K562 (cell line): ENCODE measurements around the gene CCDC194. TPM values are rescaled to one million over a fixed set of nuclear protein-coding genes. Genes with fewer than 3 reads are reported as not detected.

Experiments
- ATAC-seq: fragments of 200-7000 bp; cut with Tn5 transposase; 3 replicates; pipeline ENCODE4 v1.9.1; 2020; ENCODE audit warnings: moderate library complexity
- Bru-seq: library from RNA; stranded (reverse); fragments of 400-500 nt; gene quantifications from one replicate; lab custom pipeline; 2021; lab: Mats Ljungman, UMichigan
- BruChase-seq, 2 experiments: library from RNA; stranded (reverse); fragments of 400-500 nt; gene quantifications; one replicate each; lab custom pipeline; 2021; lab: Mats Ljungman, UMichigan
- BruUV-seq: library from RNA; stranded (reverse); fragments of 400-500 nt; replicated peaks from 2 replicates; lab custom pipeline; 2021; lab: Mats Ljungman, UMichigan
- CTCF ChIA-PET: fragments of 300-600 bp; formaldehyde crosslinking; extraction: SDS; loops from one replicate; lab custom pipeline; 2021; ENCODE audit warnings: low intra/inter-chr PET ratio; lab: Yijun Ruan, JAX
- POLR2A ChIA-PET: fragments of 300-600, 350-650 bp; sonication (Branson Sonifier 250); formaldehyde crosslinking; extraction: SDS; loops from one replicate; lab custom pipeline; 2021; ENCODE audit warnings: antibody characterized with exemption, inconsistent platforms; lab: Yijun Ruan, JAX
- DNase-seq, 4 experiments: peaks; one replicate each; pipeline versions ENCODE4 v3.0.0 to v3.0.0-alpha.2; 2011 to 2018; ENCODE audit warnings: low spot score in 3 of 4, mixed read lengths in 3 of 4; ENCODE audit errors: extremely low read depth in 1 of 4
- FAIRE-seq: peaks from 2 replicates; lab custom pipeline; 2011; peaks lifted over from hg19 to GRCh38; lab: Jason Lieb, UNC
- H2AFZ ChIP-seq: 2 replicates; pipeline ENCODE4 v1.6.0; 2011; ENCODE audit warnings: low read depth, low read length, control low read depth, inconsistent platforms
- H3K27ac ChIP-seq: fragments of 200-600 bp; 3 replicates; pipeline ENCODE4 v1.8.0; 2011; ENCODE audit warnings: low read depth, mild to moderate bottlenecking, control low read depth, inconsistent platforms, low read length, moderate library complexity, mixed read lengths; ENCODE audit errors: extremely low read depth
- H3K27me3 ChIP-seq, 2 experiments: fragments of 300-600 bp in 1 of 2; 2 replicates in 1 of 2; 3 replicates in 1 of 2; pipeline versions ENCODE4 v1.6.0 to v1.8.0; 2011; ENCODE audit warnings: inconsistent platforms in 2 of 2, low read length in 2 of 2, mild to moderate bottlenecking in 1 of 2, mixed read lengths in 1 of 2, moderate library complexity in 1 of 2; ENCODE audit not compliant: control insufficient read depth in 2 of 2, insufficient read depth in 2 of 2
- H3K36me3 ChIP-seq: fragments of 300-600 bp; 3 replicates; pipeline ENCODE4 v1.8.0; 2011; ENCODE audit warnings: mild to moderate bottlenecking, low read length, inconsistent platforms; ENCODE audit not compliant: control insufficient read depth, insufficient read depth
- H3K4me1 ChIP-seq, 2 experiments: fragments of 200-600 bp in 1 of 2; replicated peaks in 1 of 2; 2 replicates in 1 of 2; 3 replicates in 1 of 2; pipeline versions ENCODE4 v1.5.1 to v1.8.0; 2011; ENCODE audit warnings: inconsistent platforms in 2 of 2, low read length in 2 of 2, mild to moderate bottlenecking in 1 of 2, mixed read lengths in 1 of 2, moderate library complexity in 1 of 2; ENCODE audit not compliant: control insufficient read depth in 2 of 2, insufficient read depth in 2 of 2
- H3K4me2 ChIP-seq: 2 replicates; pipeline ENCODE4 v1.6.1; 2011; ENCODE audit warnings: low read length, control low read depth, inconsistent platforms, mixed read lengths; ENCODE audit not compliant: insufficient read depth
- H3K4me3 ChIP-seq: fragments of 200-600 bp; sonication (generic), shearing (Covaris generic); 2 replicates; pipeline ENCODE4 v1.5.1; 2016; ENCODE audit warnings: control low read depth, inconsistent platforms
- H3K79me2 ChIP-seq: fragments of 200-600 bp; 3 replicates; pipeline ENCODE4 v1.8.0; 2011; ENCODE audit warnings: low read length, inconsistent platforms; ENCODE audit not compliant: control insufficient read depth, insufficient read depth
- H3K9ac ChIP-seq, 2 experiments: 2 replicates each; pipeline versions ENCODE4 v1.6.0 to v1.6.1; 2011; ENCODE audit warnings: low read depth in 2 of 2, low read length in 2 of 2, control low read depth in 1 of 2, inconsistent platforms in 1 of 2, mild to moderate bottlenecking in 1 of 2, mixed read lengths in 1 of 2; ENCODE audit not compliant: insufficient read depth in 1 of 2
- H3K9me1 ChIP-seq: one replicate; pipeline ENCODE4 v1.6.0; 2011; ENCODE audit warnings: inconsistent platforms, mild to moderate bottlenecking, low read length, moderate library complexity; ENCODE audit not compliant: control insufficient read depth, insufficient read depth
- H3K9me3 ChIP-seq: replicated peaks from 2 replicates; pipeline ENCODE4 v1.5.1; 2011; ENCODE audit warnings: low read depth, low read length, inconsistent platforms; ENCODE audit not compliant: control insufficient read depth, insufficient read depth
- H4K20me1 ChIP-seq: replicated peaks from 2 replicates; pipeline ENCODE4 v1.6.1; 2011; ENCODE audit warnings: low read length, inconsistent platforms, mixed read lengths; ENCODE audit not compliant: control insufficient read depth, insufficient read depth
- HNRNPL ChIP-seq: fragments of 200-400 bp; formaldehyde crosslinking; IDR thresholded peaks from 2 replicates; pipeline ENCODE4 v1.6.1; 2017; ENCODE audit warnings: low read depth, mild to moderate bottlenecking, low read length
- HNRNPUL1 ChIP-seq: fragments of 200-400 bp; formaldehyde crosslinking; IDR thresholded peaks from 2 replicates; pipeline ENCODE4 v1.6.1; 2017; ENCODE audit warnings: low read length
- POLR2G ChIP-seq: fragments of 200-400 bp; formaldehyde crosslinking; IDR thresholded peaks from 2 replicates; pipeline ENCODE4 v1.6.1; 2017; ENCODE audit warnings: low read depth, mild to moderate bottlenecking, antibody characterized with exemption, low read length, moderate library complexity
- WGBS: fragments of 100-300 bp; shearing (Covaris generic); methylation state at CpG from one replicate; pipeline ENCODE4 v1.1.6; 2016; ENCODE audit warnings: low coverage, mixed read lengths; ENCODE audit not compliant: insufficient coverage; ENCODE audit errors: missing lambda C conversion rate; 5-methylcytosine and 5-hydroxymethylcytosine counted together
- in situ Hi-C: fragments of 300-500 bp; cut with MboI; formaldehyde crosslinking; loops from 4 replicates; pipeline ENCODE4 v1.15.0; 2018; ENCODE audit warnings: inconsistent platforms, mixed read lengths
- intact Hi-C: fragments of 100-400 bp; cut with micrococcal nuclease; formaldehyde crosslinking; loops from 2 replicates; pipeline ENCODE4 v1.14.2; 2022
- long read RNA-seq, 3 experiments: library from polyadenylated mRNA in 2 of 3; library from RNA in 1 of 3; unstranded in 2 of 3; stranded (forward) in 1 of 3; transcript quantifications; one replicate each; pipeline ENCODE4 v2.0.0, GENCODE V29; 2019 to 2022
- polyA minus RNA-seq, 3 experiments: library from RNA; depleted of rRNA, polyadenylated mRNA; stranded (reverse); fragments of >200 nt; gene quantifications; 2 replicates each; pipeline ENCODE4 v1.2.3, GENCODE V29; 2011
- polyA plus RNA-seq, 8 experiments: library from polyadenylated mRNA; depleted of rRNA in 4 of 8; stranded (reverse) in 5 of 8; unstranded in 3 of 8; fragments of >200 nt; fragmentation: Nextera tagmentation in 2 of 8; fragmentation: Illumina TruSeq in 1 of 8; extraction: Ambion mirVana in 2 of 8; extraction: Trizol in 1 of 8; gene quantifications; 2 replicates each; pipeline versions ENCODE4 v1.2.1 to v1.2.3, GENCODE V29; 2011 to 2014; ENCODE audit warnings: inconsistent platforms in 1 of 8, missing spikeins in 1 of 8
- total RNA-seq, 7 experiments: library from RNA; depleted of rRNA in 6 of 7; stranded (reverse); fragments of >200 nt in 6 of 7; fragmentation: Illumina TruSeq in 2 of 7; extraction: Trizol in 2 of 7; gene quantifications; 2 replicates each; pipeline versions ENCODE4 v1.2.1 to v1.2.3, GENCODE V29; 2011 to 2021; ENCODE audit warnings: low replicate concordance in 1 of 7

CCDC194 gene
- 4.8 and 5.5 TPM in 2 replicates for total RNA-seq (2011; cell fraction: chromatin; rRNA removed; ENCODE audit: low replicate concordance)
- total RNA-seq (2011; cell fraction: nucleolus; rRNA removed), result 3.3 and 4.0 TPM in 2 replicates
- total RNA-seq (2011; cell fraction: nucleoplasm; rRNA removed), result 4.5 and 6.3 TPM in 2 replicates
- total RNA-seq (2014; rRNA removed) (0.37 and 1.3 TPM in 2 replicates), total RNA-seq (2014; rRNA removed; fragmentation: Illumina TruSeq; extraction: Trizol) (0.18 and 0.22 TPM in 2 replicates), total RNA-seq (2015; rRNA removed; fragmentation: Illumina TruSeq; extraction: Trizol) (0.34 and 0.47 TPM in 2 replicates), total RNA-seq (2021) (0.31 and 0.76 TPM in 2 replicates), polyA plus RNA-seq (2011; rRNA removed) (0.13 and 0.46 TPM in 2 replicates), polyA plus RNA-seq (2014; fragmentation: Illumina TruSeq; extraction: Trizol) (0.35 TPM in 1 of 2 replicates, not detected in the other), polyA plus RNA-seq (2014; fragmentation: Nextera tagmentation; extraction: Ambion mirVana) (not detected), polyA plus RNA-seq (2014; rRNA removed) (0.43 and 0.72 TPM in 2 replicates), polyA minus RNA-seq (2011; rRNA and poly(A)+ RNA removed) (0.53 TPM in 1 of 2 replicates, not detected in the other), Bru-seq, nascent RNA (percentile 50 among the genes with signal in this experiment), BruChase-seq, experiment 1, labeled RNA remaining after a 2-hour chase (percentile 49 among the genes with signal in this experiment), BruChase-seq, experiment 2, labeled RNA remaining after a 6-hour chase (percentile 49 among the genes with signal in this experiment)
- 0.29 TPM in 1 of 2 replicates, not detected in the other for polyA plus RNA-seq (2011; cell fraction: cytosol; rRNA removed)
- polyA plus RNA-seq (2011; cell fraction: nucleus; rRNA removed), result 1.4 and 1.7 TPM in 2 replicates
- 0.31 and 0.60 TPM in 2 replicates for polyA plus RNA-seq (2012)
- polyA minus RNA-seq (2011; cell fraction: cytosol; rRNA and poly(A)+ RNA removed), result not detected in 2 replicates
- 0.56 and 1.3 TPM in 2 replicates for polyA minus RNA-seq (2011; cell fraction: nucleus; rRNA and poly(A)+ RNA removed)
- long read RNA-seq, experiment 1, result 0 reads
- long read RNA-seq, experiment 2, result 0 reads
- long read RNA-seq, experiment 3, result 0 reads

GRCh38 chr19:17393914-17394313 is at the start of gene CCDC194:
TSS of gene CCDC194 (minus strand) at chr19:17394196. CDS start at chr19:17394158, 38 bp downstream.
- DNase-seq (no peak), ATAC-seq (no peak), FAIRE-seq (no peak)
- in situ Hi-C loops, result no loop called here
- Histone ChIP-seq H3K4me3 (no peak within 1 kb of the TSS), H3K9me1 (no peaks in the 10 kb centered on the region), H3K27ac (no peak within 1 kb of the TSS; the same call in 2 of the 3 replicates), H3K9me3 (peaks cover 7% of the 10 kb centered on the region), H3K36me3 (peaks cover 16% of the 10 kb centered on the region; the same call in 1 of the 3 replicates), H4K20me1 (no peaks in the 10 kb centered on the region), H3K4me1 (peaks cover 25 to 41% of the 10 kb centered on the region in 2 experiments), H2AFZ (no peak within 1 kb of the TSS), H3K79me2 (no peaks in the 10 kb centered on the region), H3K4me2 (no peak within 1 kb of the TSS), H3K27me3 (no peaks in the 10 kb centered on the region), H3K9ac (no peak within 1 kb of the TSS)
- WGBS, result 90% methylated on average over 22 of the region's 41 CpGs
- no TSS peak for BruUV-seq
- CTCF ChIA-PET, result interaction anchor here (0.9 to 2.0 kb wide), 3 partner anchors 26 to 72 kb away, joined by 3 to 14 read pairs (median 10); partner anchors contain the start of gene MVB12A
- no peak for TF ChIP-seq HNRNPUL1
- TF ChIP-seq HNRNPL, result peak; percentile 40; the same call in 1 of the 2 replicates
- TF ChIP-seq POLR2G, result peak; percentile 72
- intact Hi-C loops, result loop anchor here (2.0 kb wide), 2 partner anchors 25 to 55 kb away; partner anchors contain the start of gene TMEM221
- POLR2A ChIA-PET, result interaction anchor here (0.7 to 1.3 kb wide), 4 partner anchors 11 to 201 kb away, joined by 3 to 7 read pairs (median 3); partner anchors contain the start of genes BST2 and USHBP1
